CD8-positive, alpha-beta memory T cell (primary cell): ENCODE measurements around the gene AGFG1. TPM values are rescaled to one million over a fixed set of nuclear protein-coding genes. Genes with fewer than 3 reads are reported as not detected.

Experiments used
- CTCF ChIA-PET: fragments of 350-600 bp; sonication (Branson Sonifier 250); formaldehyde crosslinking; loops from one replicate; lab custom pipeline; 2021; ENCODE audit warnings: antibody characterized with exemption; lab: Charles Lee
- POLR2A ChIA-PET: fragments of 350-600 bp; sonication (Branson Sonifier 250); formaldehyde crosslinking; loops from one replicate; lab custom pipeline; 2021; ENCODE audit warnings: antibody characterized with exemption; lab: Charles Lee
- DNase-seq, 5 donors: peaks; one replicate each; pipeline versions ENCODE4 v3.0.0 to v3.0.0-alpha.2; 2020 to 2022; ENCODE audit warnings: mixed read lengths in 1 of 5
- H3K27ac ChIP-seq: one replicate; pipeline ENCODE4 v1.7.0; 2013; ENCODE audit warnings: low read depth, mild to moderate bottlenecking, low read length, moderate library complexity
- H3K27me3 ChIP-seq: 2 replicates; pipeline ENCODE4 v1.7.0; 2013; ENCODE audit warnings: low read length, mild to moderate bottlenecking; ENCODE audit not compliant: insufficient read depth, poor library complexity, severe bottlenecking
- H3K36me3 ChIP-seq: 2 replicates; pipeline ENCODE4 v1.7.0; 2013; ENCODE audit warnings: mild to moderate bottlenecking, low read length, moderate library complexity; ENCODE audit not compliant: insufficient read depth
- H3K4me1 ChIP-seq: 2 replicates; pipeline ENCODE4 v1.7.0; 2013; ENCODE audit warnings: mild to moderate bottlenecking, low read length, moderate library complexity; ENCODE audit not compliant: insufficient read depth
- H3K4me3 ChIP-seq: 2 replicates; pipeline ENCODE4 v1.7.0; 2013; ENCODE audit warnings: mild to moderate bottlenecking, low read length
- H3K9me3 ChIP-seq: 2 replicates; pipeline ENCODE4 v1.7.0; 2013; ENCODE audit warnings: mild to moderate bottlenecking, low read length
- H3K27ac Mint-ChIP-seq, 8 donors: one replicate each; pipeline ENCODE4 v1.8.0; 2020 to 2021; ENCODE audit warnings: mixed read lengths in 8 of 8, mild to moderate bottlenecking in 6 of 8, inconsistent platforms in 3 of 8, moderate library complexity in 3 of 8
- H3K27me3 Mint-ChIP-seq, 2 donors: one replicate each; pipeline ENCODE4 v1.8.0; 2020 to 2021; ENCODE audit warnings: mixed read lengths in 2 of 2, mild to moderate bottlenecking in 1 of 2, moderate library complexity in 1 of 2
- H3K36me3 Mint-ChIP-seq, 3 donors: one replicate each; pipeline ENCODE4 v1.8.0; 2020 to 2021; ENCODE audit warnings: mixed read lengths in 3 of 3, inconsistent platforms in 1 of 3, mild to moderate bottlenecking in 1 of 3
- H3K4me1 Mint-ChIP-seq, 3 donors: one replicate each; pipeline ENCODE4 v1.8.0; 2020 to 2021; ENCODE audit warnings: mixed read lengths in 3 of 3, inconsistent platforms in 1 of 3, mild to moderate bottlenecking in 1 of 3
- H3K4me3 Mint-ChIP-seq, 7 donors: one replicate each; pipeline ENCODE4 v1.8.0; 2020 to 2021; ENCODE audit warnings: mixed read lengths in 7 of 7, mild to moderate bottlenecking in 6 of 7, moderate library complexity in 4 of 7, inconsistent platforms in 2 of 7
- H3K9me3 Mint-ChIP-seq, 5 donors: one replicate each; pipeline ENCODE4 v1.8.0; 2020 to 2022; ENCODE audit warnings: mixed read lengths in 5 of 5, mild to moderate bottlenecking in 3 of 5, moderate library complexity in 2 of 5, inconsistent platforms in 1 of 5
- polyA plus RNA-seq: library from polyadenylated mRNA; unstranded; fragments of 300-500 nt; fragmentation: Illumina TruSeq; gene quantifications from one replicate; pipeline ENCODE4 v1.2.3, GENCODE V29; 2021
- total RNA-seq, 2 experiments: library from RNA; stranded (reverse); gene quantifications; one replicate each; pipeline ENCODE4 v1.2.3, GENCODE V29; 2021

Gene AGFG1
- total and polyA plus RNA-seq, 3 experiments from 2014 or later: 31.6 to 141 (median 139) TPM

- Mint-ChIP-seq H3K4me1 (no peaks in the 10 kb centered on the region), H3K4me3 (no peak overlapping the region), H3K9me3 (no peaks in the 10 kb centered on the region), H3K27me3 (no peaks in the 10 kb centered on the region), H3K27ac (peak overlapping the region in 1 of 8 donors; percentile 52), H3K36me3 (peaks cover 4 to 75% (median 20%) of the 10 kb centered on the region in 3 donors)
- Histone ChIP-seq H3K36me3 (peaks cover 32% of the 10 kb centered on the region), H3K9me3 (no peaks in the 10 kb centered on the region), H3K4me1 (no peaks in the 10 kb centered on the region), H3K27ac (no peak overlapping the region), H3K27me3 (no peaks in the 10 kb centered on the region), H3K4me3 (no peak overlapping the region)
- DNase-seq: no peak
- ChIA-PET CTCF (no interaction called here), POLR2A (no interaction called here)
Observed at GRCh38 chr2:227551836-227552235, 79.9 kb downstream of the AGFG1 start.

GRCh38 chr2:227562581-227562980, 90.6 kb downstream of the AGFG1 start:
- no peak for DNase-seq
- no peaks in the 10 kb centered on the region for H3K36me3 ChIP-seq
- POLR2A ChIA-PET: no interaction called here
- H3K4me3 ChIP-seq: no peak overlapping the region
- H3K4me3 Mint-ChIP-seq: no peak overlapping the region
- no peaks in the 10 kb centered on the region for H3K9me3 Mint-ChIP-seq
- CTCF ChIA-PET: no interaction called here
- H3K4me1 ChIP-seq: no peaks in the 10 kb centered on the region
- H3K27me3 Mint-ChIP-seq: peaks cover 0 to 4% of the 10 kb centered on the region in 2 donors
- H3K27me3 ChIP-seq: no peaks in the 10 kb centered on the region
- H3K9me3 ChIP-seq: no peaks in the 10 kb centered on the region
- peaks cover 0 to 22% (median 8%) of the 10 kb centered on the region in 3 donors for H3K36me3 Mint-ChIP-seq
- no peaks in the 10 kb centered on the region for H3K4me1 Mint-ChIP-seq
- H3K27ac ChIP-seq: no peak overlapping the region
- peak overlapping the region in 1 of 8 donors; percentile 6 for H3K27ac Mint-ChIP-seq

- no peaks in the 10 kb centered on the region for H3K27me3 ChIP-seq
- no peak for DNase-seq
- H3K36me3 Mint-ChIP-seq: peaks cover 0 to 10% (median 8%) of the 10 kb centered on the region in 3 donors
- H3K27ac Mint-ChIP-seq: peak overlapping the region in 5 of 8 donors; percentile 28 to 81 (median 54)
- no peaks in the 10 kb centered on the region for H3K9me3 ChIP-seq
- no peaks in the 10 kb centered on the region for H3K36me3 ChIP-seq
- no peaks in the 10 kb centered on the region for H3K4me1 ChIP-seq
- no peak overlapping the region for H3K4me3 Mint-ChIP-seq
- H3K9me3 Mint-ChIP-seq: no peaks in the 10 kb centered on the region
- no peak overlapping the region for H3K4me3 ChIP-seq
- no peaks in the 10 kb centered on the region for H3K4me1 Mint-ChIP-seq
- peaks cover 0 to 4% of the 10 kb centered on the region in 2 donors for H3K27me3 Mint-ChIP-seq
- ChIA-PET CTCF (no interaction called here), POLR2A (no interaction called here)
- H3K27ac ChIP-seq: no peak overlapping the region
Observed at GRCh38 chr2:227565080-227565479, 93.1 kb downstream of the AGFG1 start.

GRCh38 chr2:227566012-227566411, 94.1 kb downstream of the AGFG1 start:
- POLR2A ChIA-PET: no interaction called here
- H3K4me3 Mint-ChIP-seq: no peak overlapping the region
- DNase-seq: no peak
- H3K4me1 ChIP-seq: no peaks in the 10 kb centered on the region
- H3K4me3 ChIP-seq: no peak overlapping the region
- no peaks in the 10 kb centered on the region for H3K9me3 Mint-ChIP-seq
- H3K36me3 ChIP-seq: no peaks in the 10 kb centered on the region
- CTCF ChIA-PET: no interaction called here
- peak overlapping the region in 2 of 8 donors; percentile 27 to 86 for H3K27ac Mint-ChIP-seq
- H3K9me3 ChIP-seq: no peaks in the 10 kb centered on the region
- H3K36me3 Mint-ChIP-seq: peaks cover 0 to 8% (median 7%) of the 10 kb centered on the region in 3 donors
- no peaks in the 10 kb centered on the region for H3K4me1 Mint-ChIP-seq
- no peak overlapping the region for H3K27ac ChIP-seq
- no peaks in the 10 kb centered on the region for H3K27me3 ChIP-seq
- peaks cover 0 to 4% of the 10 kb centered on the region in 2 donors for H3K27me3 Mint-ChIP-seq

- H3K27me3 Mint-ChIP-seq: peaks cover 0 to 5% of the 10 kb centered on the region in 2 donors
- no peaks in the 10 kb centered on the region for H3K9me3 Mint-ChIP-seq
Observed at GRCh38 chr2:227568852-227569169, 96.9 kb downstream of the AGFG1 start.

GRCh38 chr2:227570615-227571014, 98.7 kb downstream of the AGFG1 start:
- ChIA-PET CTCF (no interaction called here), POLR2A (no interaction called here)
- no peak overlapping the region for H3K4me3 ChIP-seq
- Mint-ChIP-seq H3K27me3 (peaks cover 0 to 4% of the 10 kb centered on the region in 2 donors), H3K4me3 (no peak overlapping the region), H3K4me1 (no peaks in the 10 kb centered on the region), H3K36me3 (peaks cover 0 to 3% (median 2%) of the 10 kb centered on the region in 3 donors), H3K9me3 (no peaks in the 10 kb centered on the region), H3K27ac (peak overlapping the region in 1 of 8 donors; percentile 47)
- DNase-seq: no peak
- no peaks in the 10 kb centered on the region for H3K9me3 ChIP-seq
- no peaks in the 10 kb centered on the region for H3K4me1 ChIP-seq
- H3K36me3 ChIP-seq: no peaks in the 10 kb centered on the region
- no peaks in the 10 kb centered on the region for H3K27me3 ChIP-seq
- H3K27ac ChIP-seq: no peak overlapping the region

More at GRCh38 chr2:227568852-227569169, 96.9 kb downstream of the AGFG1 start:
- Mint-ChIP-seq H3K27ac (no peak overlapping the region), H3K36me3 (peaks cover 0 to 8% (median 7%) of the 10 kb centered on the region in 3 donors), H3K4me3 (no peak overlapping the region), H3K4me1 (no peaks in the 10 kb centered on the region)
- ChIA-PET POLR2A (no interaction called here), CTCF (no interaction called here)
- H3K4me3 ChIP-seq: no peak overlapping the region
- no peak overlapping the region for H3K27ac ChIP-seq
- H3K36me3 ChIP-seq: no peaks in the 10 kb centered on the region
- no peaks in the 10 kb centered on the region for H3K27me3 ChIP-seq
- H3K9me3 ChIP-seq: no peaks in the 10 kb centered on the region
- no peaks in the 10 kb centered on the region for H3K4me1 ChIP-seq
- DNase-seq: no peak

GRCh38 chr2:227576110-227576509, 104.2 kb downstream of the AGFG1 start:
- Mint-ChIP-seq H3K9me3 (peaks cover 0 to 4% (median under 1%) of the 10 kb centered on the region in 5 donors), H3K4me1 (no peaks in the 10 kb centered on the region), H3K4me3 (no peak overlapping the region), H3K27ac (no peak overlapping the region), H3K27me3 (peaks cover 19 to 37% of the 10 kb centered on the region in 2 donors), H3K36me3 (peaks cover 0 to 5% (median 0%) of the 10 kb centered on the region in 3 donors)
- ChIA-PET POLR2A (no interaction called here), CTCF (no interaction called here)
- H3K27ac ChIP-seq: no peak overlapping the region
- no peaks in the 10 kb centered on the region for H3K4me1 ChIP-seq
- no peak for DNase-seq
- H3K9me3 ChIP-seq: no peaks in the 10 kb centered on the region
- no peak overlapping the region for H3K4me3 ChIP-seq
- H3K36me3 ChIP-seq: no peaks in the 10 kb centered on the region
- H3K27me3 ChIP-seq: peaks cover 7% of the 10 kb centered on the region

- Mint-ChIP-seq H3K4me1 (no peaks in the 10 kb centered on the region), H3K27me3 (peaks cover 23 to 42% of the 10 kb centered on the region in 2 donors), H3K9me3 (peaks cover 0 to 8% (median 3%) of the 10 kb centered on the region in 5 donors), H3K36me3 (peaks cover 0 to 10% (median 0%) of the 10 kb centered on the region in 3 donors), H3K27ac (no peak overlapping the region), H3K4me3 (no peak overlapping the region)
- Histone ChIP-seq H3K27me3 (peaks cover 7% of the 10 kb centered on the region), H3K4me1 (no peaks in the 10 kb centered on the region), H3K4me3 (no peak overlapping the region), H3K9me3 (no peaks in the 10 kb centered on the region), H3K36me3 (no peaks in the 10 kb centered on the region), H3K27ac (no peak overlapping the region)
- POLR2A ChIA-PET: no interaction called here
- CTCF ChIA-PET: no interaction called here
- DNase-seq: no peak
Observed at GRCh38 chr2:227576812-227577211, 104.9 kb downstream of the AGFG1 start.
